IMR-90 (cell line): Measurements from ENCODE around the gene MAP6.

Experiments
- CHD1 ChIP-seq: IDR thresholded peaks from 2 replicates; pipeline ENCODE4 v1.6.1; 2012; ENCODE audit warnings: low read depth, low read length, improper control_type of control experiment
- CTCF ChIP-seq: conservative IDR thresholded peaks from 2 replicates; pipeline ENCODE4 v1.5.1; 2012; ENCODE audit warnings: mild to moderate bottlenecking, low read depth, low read length, improper control_type of control experiment
- RAD21 ChIP-seq: IDR thresholded peaks from 2 replicates; pipeline ENCODE4 v1.6.1; 2012; ENCODE audit warnings: low read length, improper control_type of control experiment
- RFX5 ChIP-seq: IDR thresholded peaks from 2 replicates; pipeline ENCODE4 v1.8.0; 2012; ENCODE audit warnings: low read depth, mild to moderate bottlenecking, low read length, moderate library complexity

GRCh38 chr11:75633409-75634066 lies 35.3 kb downstream of the MAP6 start:
- no peak for TF ChIP-seq CTCF
- TF ChIP-seq RAD21: no peak
- TF ChIP-seq RFX5: no peak
- no peak for TF ChIP-seq CHD1
